ENCODE measurements around the gene P4HA2.

P4HA2 gene

GRCh38 chr5:132264546-132265335 lies 37.1 kb upstream of the P4HA2 start:
- no peak for DNase-seq (ENCODE audit: low read depth in 2 of 2, low spot score in 1 of 2)

GRCh38 chr5:132263548-132264261 lies 36.1 kb upstream of the P4HA2 start:
- DNase-seq (ENCODE audit: low read depth in 2 of 2, low spot score in 1 of 2): no peak

GRCh38 chr5:132262882-132263547 lies 35.4 kb upstream of the P4HA2 start:
- DNase-seq (ENCODE audit: low read depth in 2 of 2, low spot score in 1 of 2): no peak

GRCh38 chr5:132261881-132262845 lies 34.5 kb upstream of the P4HA2 start:
- DNase-seq (ENCODE audit: low read depth in 2 of 2, low spot score in 1 of 2): no peak

- DNase-seq (ENCODE audit: low read depth in 2 of 2, low spot score in 1 of 2): peak; percentile 22 to 33
Observed at GRCh38 chr5:132260714-132261551, 33.3 kb upstream of the P4HA2 start.

GRCh38 chr5:132260051-132260450 lies 32.4 kb upstream of the P4HA2 start:
- DNase-seq (ENCODE audit: low read depth in 2 of 2, low spot score in 1 of 2): no peak

GRCh38 chr5:132259069-132259851 lies 31.6 kb upstream of the P4HA2 start:
- DNase-seq (ENCODE audit: low read depth in 2 of 2, low spot score in 1 of 2): no peak

- DNase-seq (ENCODE audit: low read depth in 2 of 2, low spot score in 1 of 2): no peak
Observed at GRCh38 chr5:132258102-132259068, 30.7 kb upstream of the P4HA2 start.

- DNase-seq (ENCODE audit: low read depth in 2 of 2, low spot score in 1 of 2): no peak
Observed at GRCh38 chr5:132257131-132258101, 29.8 kb upstream of the P4HA2 start, which contains the start of gene PDLIM4. PDLIM4 (plus strand) TSS chr5:132257696; CDS start chr5:132257735, 39 bp downstream.

- DNase-seq (ENCODE audit: low read depth in 2 of 2, low spot score in 1 of 2): no peak
Observed at GRCh38 chr5:132256783-132257130, 29.1 kb upstream of the P4HA2 start.

- DNase-seq (ENCODE audit: low read depth in 2 of 2, low spot score in 1 of 2): no peak
Observed at GRCh38 chr5:132256086-132256782, 28.6 kb upstream of the P4HA2 start.

GRCh38 chr5:132254321-132254977 lies 26.8 kb upstream of the P4HA2 start:
- DNase-seq (ENCODE audit: low read depth in 2 of 2, low spot score in 1 of 2): no peak

- no peak for DNase-seq (ENCODE audit: low read depth in 2 of 2, low spot score in 1 of 2)
Observed at GRCh38 chr5:132253452-132254320, 26.0 kb upstream of the P4HA2 start.

- no peak for DNase-seq (ENCODE audit: low read depth in 2 of 2, low spot score in 1 of 2)
Observed at GRCh38 chr5:132253008-132253441, 25.4 kb upstream of the P4HA2 start.

All from stimulated activated CD8-positive, alpha-beta memory T cell treated with anti-CD3 and anti-CD28 coated beads, Interleukin-4, amount 100 ng/mL, for 4 hours (primary cell).